Measurements from ENCODE around the gene RPL18A.
"Not testable (repeated sequence)": the region's sequence is repeated elsewhere in the genome, so short reads cannot be mapped to it uniquely, and the experiment has no call there.

The RPL18A gene

DNA sequence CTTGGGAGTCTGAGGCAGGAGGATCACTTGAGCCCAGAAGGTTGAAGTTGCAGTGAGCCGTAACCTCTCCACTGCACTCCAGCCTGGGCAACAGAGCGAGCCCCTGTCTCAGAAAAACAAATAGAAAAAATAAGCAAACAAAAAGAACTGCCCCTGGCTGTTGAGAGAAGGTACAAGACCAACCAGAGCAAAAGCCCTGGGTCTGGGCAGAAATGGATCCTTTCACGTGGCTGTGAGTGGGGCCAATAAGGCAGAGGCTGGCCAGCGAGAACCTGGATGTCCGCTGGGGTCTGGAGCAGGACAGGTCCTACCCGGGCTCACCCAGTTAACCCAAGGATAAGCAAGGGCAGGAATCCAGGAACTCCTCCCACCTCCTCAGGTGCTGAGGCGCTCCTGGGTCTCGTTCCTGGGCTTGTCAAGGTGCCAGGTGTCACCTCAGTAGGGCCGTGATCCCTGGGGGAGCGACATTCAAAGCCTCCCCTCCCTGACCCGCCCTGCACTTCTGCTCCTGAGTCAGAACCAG, 7.3 kb downstream of the RPL18A start:
- no peak for DNase-seq

- no peak for DNase-seq
Measured at GRCh38 chr19:17868669-17869068, 9.0 kb downstream of the RPL18A start.

GRCh38 chr19:17869114-17869608, 9.5 kb downstream of the RPL18A start:
- DNase-seq = no peak

DNA sequence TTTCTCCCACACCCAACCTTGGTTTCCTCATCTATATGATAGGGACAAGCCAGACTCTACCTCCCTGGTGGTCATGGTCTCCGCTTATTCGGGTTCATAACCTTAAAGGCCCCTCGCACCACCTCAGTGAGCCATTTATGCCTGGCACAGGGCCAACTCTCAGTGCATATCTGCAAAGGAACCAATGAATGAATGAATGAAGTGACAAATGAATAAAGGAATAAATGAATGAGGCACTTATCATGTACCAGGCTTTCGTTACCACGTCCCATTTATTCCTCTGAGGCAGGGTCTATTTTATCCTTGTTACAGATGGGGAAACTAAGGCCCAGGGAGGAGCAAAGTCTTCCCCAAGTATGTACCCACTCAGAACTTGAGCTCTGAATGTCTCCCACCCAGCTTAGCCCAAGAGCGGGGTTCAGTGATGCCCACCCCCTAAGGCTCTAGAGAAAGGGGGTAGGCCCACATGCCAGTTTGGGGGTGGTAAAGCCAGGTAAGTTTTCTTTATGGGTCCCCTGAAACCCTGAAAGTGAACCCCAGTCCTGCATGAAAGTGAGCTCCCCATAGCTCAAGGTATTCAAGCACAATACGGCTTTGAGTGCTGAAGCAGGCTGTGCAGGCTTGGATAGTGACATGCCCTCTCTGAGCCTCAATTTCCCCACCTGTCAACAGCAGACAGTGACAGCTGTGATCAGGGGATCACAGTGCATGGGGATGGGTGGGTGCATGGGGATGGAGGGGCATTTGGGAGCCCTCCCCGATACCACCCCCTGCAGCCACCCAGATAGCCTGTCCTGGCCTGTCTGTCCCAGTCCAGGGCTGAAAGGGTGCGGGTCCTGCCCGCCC, 11.5 kb downstream of the RPL18A start:
- DNase-seq = no peak

GRCh38 chr19:17871878-17872250, 12.2 kb downstream of the RPL18A start, which contains the start of gene SLC5A5:
SLC5A5 (plus strand) TSS chr19:17871945; CDS start chr19:17872320, 375 bp downstream.
- DNase-seq = no peak

DNA sequence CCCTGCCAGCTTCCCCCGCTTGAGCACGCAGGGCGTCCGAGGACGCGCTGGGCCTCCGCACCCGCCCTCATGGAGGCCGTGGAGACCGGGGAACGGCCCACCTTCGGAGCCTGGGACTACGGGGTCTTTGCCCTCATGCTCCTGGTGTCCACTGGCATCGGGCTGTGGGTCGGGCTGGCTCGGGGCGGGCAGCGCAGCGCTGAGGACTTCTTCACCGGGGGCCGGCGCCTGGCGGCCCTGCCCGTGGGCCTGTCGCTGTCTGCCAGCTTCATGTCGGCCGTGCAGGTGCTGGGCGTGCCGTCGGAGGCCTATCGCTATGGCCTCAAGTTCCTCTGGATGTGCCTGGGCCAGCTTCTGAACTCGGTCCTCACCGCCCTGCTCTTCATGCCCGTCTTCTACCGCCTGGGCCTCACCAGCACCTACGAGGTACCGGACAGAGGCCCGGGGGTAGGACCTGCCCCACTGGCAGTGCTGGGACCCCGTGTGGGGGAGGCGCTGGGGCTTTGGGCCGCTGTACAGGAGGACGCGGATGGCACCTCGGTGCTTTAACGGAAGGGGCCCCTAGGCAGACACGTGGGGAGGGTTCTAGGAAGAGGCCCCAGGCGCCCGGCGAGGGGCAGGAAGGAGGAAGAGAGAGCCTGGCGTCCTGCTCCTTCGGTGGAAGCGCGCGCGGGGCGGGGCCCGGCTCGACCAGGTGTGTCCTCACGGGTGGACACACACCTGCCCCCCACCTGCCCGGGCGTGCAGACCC, 12.7 kb downstream of the RPL18A start:
- DNase-seq = no peak

- peak; percentile 45 for DNase-seq
Measured at GRCh38 chr19:17873786-17874757, 14.4 kb downstream of the RPL18A start.

- DNase-seq = no peak
Measured at GRCh38 chr19:17874758-17875135, 15.0 kb downstream of the RPL18A start.

- no peak for DNase-seq
Measured at GRCh38 chr19:17877696-17878095, 18.0 kb downstream of the RPL18A start.

- no peak for DNase-seq
Measured at GRCh38 chr19:17879466-17879865, 19.8 kb downstream of the RPL18A start.

- no peak for DNase-seq
Measured at GRCh38 chr19:17881701-17882100, 22.0 kb downstream of the RPL18A start.

DNA sequence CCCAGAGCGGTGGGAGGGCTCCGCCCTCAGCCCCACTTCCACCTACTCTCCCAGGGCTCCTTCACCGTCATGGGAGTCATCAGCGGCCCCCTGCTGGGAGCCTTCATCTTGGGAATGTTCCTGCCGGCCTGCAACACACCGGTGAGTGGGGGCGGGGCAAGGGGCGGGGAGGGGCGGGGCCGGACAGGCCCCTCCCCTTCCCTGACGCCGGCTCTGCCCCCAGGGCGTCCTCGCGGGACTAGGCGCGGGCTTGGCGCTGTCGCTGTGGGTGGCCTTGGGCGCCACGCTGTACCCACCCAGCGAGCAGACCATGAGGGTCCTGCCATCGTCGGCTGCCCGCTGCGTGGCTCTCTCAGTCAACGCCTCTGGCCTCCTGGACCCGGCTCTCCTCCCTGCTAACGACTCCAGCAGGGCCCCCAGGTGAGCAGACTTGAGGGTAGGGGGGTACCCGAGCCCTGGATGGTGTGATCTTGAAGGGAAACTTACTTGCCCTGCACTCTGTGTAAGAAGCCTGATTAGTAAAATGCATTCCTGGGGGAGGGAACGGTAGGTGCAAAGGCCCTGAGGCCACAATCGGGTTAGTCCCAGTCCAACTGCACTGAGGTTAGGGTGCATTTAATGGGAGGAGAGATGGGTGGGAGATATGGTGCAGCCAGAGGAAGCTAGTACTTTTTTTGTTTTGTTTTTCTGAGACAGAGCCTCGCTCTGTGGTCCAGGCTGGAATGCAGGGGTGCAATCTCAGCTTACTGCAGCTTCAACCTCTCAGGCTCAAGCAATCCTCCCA, 24.1 kb downstream of the RPL18A start:
- no peak for DNase-seq

DNA sequence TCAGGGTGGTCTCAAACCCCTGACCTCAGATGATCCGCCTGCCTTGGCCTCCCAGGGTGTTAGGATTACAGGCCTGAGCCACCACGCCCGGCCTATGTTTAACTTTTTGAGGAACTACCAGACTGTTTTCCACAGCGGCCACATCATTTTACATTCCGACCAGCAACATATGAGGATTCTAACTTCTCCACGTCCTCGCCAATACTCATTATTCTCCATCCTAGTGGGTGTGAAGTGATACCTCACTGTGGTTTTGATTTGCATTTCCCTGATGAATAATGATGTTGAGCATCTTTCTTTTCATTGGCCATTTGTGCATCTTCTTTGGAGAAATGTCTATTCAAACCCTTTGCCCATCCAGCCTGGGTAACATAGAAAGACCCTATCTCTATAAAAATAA, 26.8 kb downstream of the RPL18A start:
- DNase-seq = no peak

GRCh38 chr19:17887221-17887620, 27.5 kb downstream of the RPL18A start:
- DNase-seq = not testable (repeated sequence)

- DNase-seq = no peak
Measured at GRCh38 chr19:17888260-17888659, 28.6 kb downstream of the RPL18A start.

- no peak for DNase-seq
Measured at GRCh38 chr19:17889609-17890214, 30.0 kb downstream of the RPL18A start.

GRCh38 chr19:17893766-17894165, 34.1 kb downstream of the RPL18A start:
- no peak for DNase-seq

DNA sequence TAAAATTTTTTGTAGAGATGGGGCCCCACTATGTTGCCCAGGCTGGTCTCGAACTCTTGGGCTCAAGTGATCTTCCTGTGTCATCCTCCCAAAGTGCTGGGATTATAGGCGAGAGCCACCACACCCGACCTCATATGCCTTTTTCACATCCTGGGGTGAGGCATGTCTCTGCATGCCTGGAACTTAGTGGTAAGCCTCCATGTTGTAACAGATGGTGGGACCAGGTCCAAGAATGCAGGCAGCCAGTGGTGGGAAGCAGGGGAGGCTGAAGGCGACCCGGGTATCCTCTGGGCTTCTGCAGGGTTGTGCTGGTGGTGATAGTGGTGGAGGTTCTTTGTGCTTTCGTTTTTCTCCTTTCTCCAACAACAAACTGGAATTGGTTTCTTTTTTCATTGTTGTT, 43.0 kb downstream of the RPL18A start:
- DNase-seq = no peak

GRCh38 chr19:17908244-17908643, 48.5 kb downstream of the RPL18A start:
- DNase-seq = no peak

- no peak for DNase-seq
Measured at GRCh38 chr19:17909003-17909732, 49.5 kb downstream of the RPL18A start.

All from activated gamma-delta T cell treated with Interleukin-2 at 50 U/mL for 16 hours (primary cell).